Measurements from ENCODE around the gene AFAP1.

Gene AFAP1

GRCh38 chr4:7741946-7742806 lies 197.5 kb downstream of the AFAP1 start:
- TF ChIP-seq CTCF (IDR thresholded peaks at IDR 0.05), result no peak
- TF ChIP-seq ZFX (IDR thresholded peaks at IDR 0.05; ENCODE audit: borderline replicate concordance), result no peak
- H3K27ac ChIP-seq, result no peak overlapping the region

- TF ChIP-seq ZFX (IDR thresholded peaks at IDR 0.05; ENCODE audit: borderline replicate concordance) (no peak), CTCF (IDR thresholded peaks at IDR 0.05) (no peak)
- H3K27ac ChIP-seq, result no peak overlapping the region
These were observed 198.7 kb downstream of the AFAP1 start for GRCh38 chr4:7740866-7741525.

GRCh38 chr4:7739918-7740865 lies 199.5 kb downstream of the AFAP1 start:
- H3K27ac ChIP-seq, result no peak overlapping the region
- TF ChIP-seq CTCF (IDR thresholded peaks at IDR 0.05) (no peak), ZFX (IDR thresholded peaks at IDR 0.05; ENCODE audit: borderline replicate concordance) (no peak)

GRCh38 chr4:7739077-7739917 lies 200.4 kb downstream of the AFAP1 start:
- TF ChIP-seq ZFX (IDR thresholded peaks at IDR 0.05; ENCODE audit: borderline replicate concordance) (no peak), CTCF (IDR thresholded peaks at IDR 0.05) (no peak)

GRCh38 chr4:7738458-7739076 lies 201.1 kb downstream of the AFAP1 start:
- no peak overlapping the region for H3K27ac ChIP-seq
- TF ChIP-seq CTCF (IDR thresholded peaks at IDR 0.05) (no peak), ZFX (IDR thresholded peaks at IDR 0.05; ENCODE audit: borderline replicate concordance) (no peak)

More at GRCh38 chr4:7739077-7739917, 200.4 kb downstream of the AFAP1 start:
- no peak overlapping the region for H3K27ac ChIP-seq
